Adrenal gland (tissue), 12 donors: ENCODE measurements around the gene EWSR1. TPM values are rescaled to one million over a fixed set of nuclear protein-coding genes. Genes with fewer than 3 reads are reported as not detected.

Experiments
- DNase-seq, 7 donors: peaks; one replicate each; pipeline ENCODE4 v3.0.0-alpha.2; 2019 to 2020
- H3K27ac ChIP-seq, 5 donors: fragments of 200-600 bp; sonication (generic) in 4 of 5; 1 replicate in 3 of 5; 2 replicates in 2 of 5; pipeline versions ENCODE4 v1.5.1 to v1.8.0; 2016 to 2020; ENCODE audit warnings: mild to moderate bottlenecking in 1 of 5
- H3K27me3 ChIP-seq: fragments of 200-600 bp; 2 replicates; pipeline ENCODE4 v1.8.0; 2021
- H3K36me3 ChIP-seq, 2 donors: fragments of 200-600 bp; replicated peaks in 1 of 2; 1 replicate in 1 of 2; 2 replicates in 1 of 2; pipeline versions ENCODE4 v1.5.1 to v1.8.0; 2018 to 2022
- H3K4me1 ChIP-seq, 2 donors: fragments of 200-600 bp; replicated peaks in 1 of 2; 1 replicate in 1 of 2; 2 replicates in 1 of 2; pipeline versions ENCODE4 v1.5.1 to v1.8.0; 2018 to 2021
- H3K4me3 ChIP-seq, 4 donors: fragments of 200-600 bp; sonication (generic) in 3 of 4; one replicate each; pipeline ENCODE4 v1.5.1; 2016 to 2018
- H3K9me3 ChIP-seq, 3 donors: fragments of 200-600 bp; sonication (generic) in 1 of 3; replicated peaks in 1 of 3; 1 replicate in 2 of 3; 2 replicates in 1 of 3; pipeline versions ENCODE4 v1.5.1 to v1.8.0; 2016 to 2021
- CTCF ChIP-seq, 6 experiments: fragments of 450-650 bp in 4 of 6; fragments of 200-600 bp in 2 of 6; sonication (generic) in 1 of 6; IDR thresholded peaks; 1 replicate in 5 of 6; 2 replicates in 1 of 6; pipeline versions ENCODE4 v1.5.1 to v1.8.0; 2016 to 2021; ENCODE audit warnings: antibody characterized with exemption in 6 of 6, mild to moderate bottlenecking in 2 of 6, moderate library complexity in 1 of 6
- POLR2A ChIP-seq, 2 donors: fragments of 450-650 bp; IDR thresholded peaks; one replicate each; pipeline ENCODE4 v1.6.1; 2017; ENCODE audit warnings: antibody characterized with exemption in 2 of 2, mild to moderate bottlenecking in 2 of 2, moderate library complexity in 1 of 2
- WGBS, 4 donors: extraction: QIAGEN DNeasy Blood & Tissue Kit in 2 of 4; methylation state at CpG; one replicate each; pipeline versions ENCODE4 v1.1.5 to v1.1.7; 2013 to 2017; 5-methylcytosine and 5-hydroxymethylcytosine counted together
- intact Hi-C, 2 donors: fragments of 100-400 bp; cut with DNase I; formaldehyde crosslinking; loops; one replicate each; pipeline versions ENCODE4 v1.14.1 to v1.15.0; 2022 to 2023
- polyA plus RNA-seq, 3 donors: library from polyadenylated mRNA; stranded (reverse); fragments of 200-250 nt in 2 of 3; fragments of 350-450 nt in 1 of 3; fragmentation: Illumina TruSeq in 1 of 3; extraction: RNeasy Lipid Tissue Mini Kit (QIAGEN cat#74804) in 1 of 3; gene quantifications; one replicate each; pipeline ENCODE4 v1.2.3, GENCODE V29; 2013 to 2014
- total RNA-seq, 9 donors: library from RNA; depleted of rRNA in 4 of 9; stranded (reverse); fragments of >200 nt in 4 of 9; fragments of 120-200 nt in 1 of 9; fragmentation: NEBNext Ultra II Directional in 1 of 9; extraction: Animal tissue kit (Norgen Biotek cat#: 25700) in 1 of 9; gene quantifications; one replicate each; pipeline versions ENCODE4 v1.1.0 to v1.2.4, GENCODE V29; 2013 to 2023
- donor health status: healthy with polysubstance abuse.
- donor health status: Bipolar disorder and iron deficiency.
- donor health status: DM: yes; HTN: yes; CAD: no.
- donor health status: DM: no; HTN: no; CAD: no.
- donor health status: DM: no; HTN: no; CAD: no.
- donor health status: DM: yes; HTN: yes; CAD: no.

EWSR1 gene
- total and polyA plus RNA-seq, 12 donors, result 152 to 351 (median 216) TPM

- DNase-seq, result no peak
- intact Hi-C loops, result no loop called here
- Histone ChIP-seq H3K4me1 (no peaks in the 10 kb centered on the region), H3K9me3 (no peaks in the 10 kb centered on the region), H3K27ac (no peak overlapping the region), H3K36me3 (peaks cover 0 to 8% of the 10 kb centered on the region in 2 donors), H3K27me3 (no peaks in the 10 kb centered on the region), H3K4me3 (no peak overlapping the region)
- 84 to 89% (median 86%) methylated on average over 6 to 8 of the region's 8 CpGs for WGBS, 4 donors
- no peak for TF ChIP-seq CTCF (IDR thresholded peaks at IDR 0.05)
- no peak for TF ChIP-seq POLR2A (IDR thresholded peaks at IDR 0.05)
These were observed 11.3 kb upstream of the EWSR1 start for GRCh38 chr22:29256606-29257325.

GRCh38 chr22:29257751-29258181 lies 10.3 kb upstream of the EWSR1 start:
- no peak for TF ChIP-seq CTCF (IDR thresholded peaks at IDR 0.05)
- no peak for TF ChIP-seq POLR2A (IDR thresholded peaks at IDR 0.05)
- intact Hi-C loops, result no loop called here
- WGBS, 4 donors, result 60 to 72% (median 67%) methylated on average over 7 to 8 of the region's 8 CpGs
- peak in 1 of 7 donors; percentile 31 for DNase-seq
- H3K9me3 ChIP-seq, result no peaks in the 10 kb centered on the region
- H3K36me3 ChIP-seq, result peaks cover 0 to 8% of the 10 kb centered on the region in 2 donors
- H3K27me3 ChIP-seq, result no peaks in the 10 kb centered on the region
- H3K4me3 ChIP-seq, result no peak overlapping the region
- no peaks in the 10 kb centered on the region for H3K4me1 ChIP-seq
- H3K27ac ChIP-seq, result no peak overlapping the region

GRCh38 chr22:29258407-29259252 lies 9.4 kb upstream of the EWSR1 start:
- Histone ChIP-seq H3K9me3 (no peaks in the 10 kb centered on the region), H3K27me3 (no peaks in the 10 kb centered on the region), H3K27ac (no peak overlapping the region), H3K4me1 (no peaks in the 10 kb centered on the region), H3K4me3 (no peak overlapping the region), H3K36me3 (peaks cover 0 to 10% of the 10 kb centered on the region in 2 donors)
- TF ChIP-seq CTCF (IDR thresholded peaks at IDR 0.05) (no peak), POLR2A (IDR thresholded peaks at IDR 0.05) (no peak)
- 83 to 94% (median 90%) methylated on average over 3 to 17 of the region's 17 CpGs for WGBS, 4 donors
- no peak for DNase-seq
- intact Hi-C loops, result no loop called here

GRCh38 chr22:29259253-29259899 lies 8.7 kb upstream of the EWSR1 start:
- no peak for DNase-seq
- H3K4me3 ChIP-seq, result no peak overlapping the region
- no peaks in the 10 kb centered on the region for H3K9me3 ChIP-seq
- TF ChIP-seq CTCF (IDR thresholded peaks at IDR 0.05) (no peak), POLR2A (IDR thresholded peaks at IDR 0.05) (no peak)
- H3K4me1 ChIP-seq, result no peaks in the 10 kb centered on the region
- 81 to 95% (median 87%) methylated on average over 4 to 11 of the region's 11 CpGs for WGBS, 4 donors
- no peaks in the 10 kb centered on the region for H3K27me3 ChIP-seq
- intact Hi-C loops, result no loop called here
- no peak overlapping the region for H3K27ac ChIP-seq
- H3K36me3 ChIP-seq, result peaks cover 0 to 17% of the 10 kb centered on the region in 2 donors
